Measurements from ENCODE around the gene STK38. TPM values are rescaled to one million over a fixed set of nuclear protein-coding genes. Genes with fewer than 3 reads are reported as not detected.
A peak's percentile ranks its signal among the peaks of the same experiment; 100 is the strongest.

The STK38 gene
- total and polyA plus RNA-seq, 2 donors (not counting 1 experiment from before 2014, with no cell fraction given) = 26.1 to 67.4 TPM

GRCh38 chr6:36571122-36572043 lies 24.1 kb upstream of the STK38 start:
- Histone ChIP-seq H3K36me3 (replicated peaks in 1 of 2; ENCODE audit: control extremely low read depth in 1 of 2, control insufficient read depth in 1 of 2, extremely low read depth in 1 of 2, insufficient read depth in 2 of 2, low read length in 1 of 2) (no peaks in the 10 kb centered on the region), H3K4me1 (ENCODE audit: control insufficient read depth in 2 of 2, insufficient read depth in 2 of 2, low read length in 2 of 2) (peaks cover 3 to 6% of the 10 kb centered on the region in 2 donors), H4K20me1 (ENCODE audit: control insufficient read depth, insufficient read depth, low read length, poor library complexity, severe bottlenecking) (no peaks in the 10 kb centered on the region), H3K4me2 (replicated peaks; ENCODE audit: low read depth, low read length, poor library complexity, severe bottlenecking) (no peak overlapping the region), H2AFZ (ENCODE audit: insufficient read depth, low read depth, low read length, poor library complexity, severe bottlenecking) (no peak overlapping the region), H3K9me3 (ENCODE audit: control extremely low read depth in 1 of 3, control insufficient read depth in 2 of 3, insufficient read depth in 1 of 3, low read length in 2 of 3) (peaks cover 0 to 7% (median 0%) of the 10 kb centered on the region in 3 donors), H3K4me3 (ENCODE audit: control extremely low read depth in 1 of 5, extremely low read depth in 1 of 5, insufficient read depth in 1 of 5, low read depth in 2 of 5, low read length in 4 of 5) (no peak overlapping the region), H3K79me2 (ENCODE audit: control insufficient read depth, insufficient read depth, low read length) (no peaks in the 10 kb centered on the region), H3K9ac (ENCODE audit: low read length) (no peak overlapping the region), H3K27me3 (replicated peaks in 1 of 4; ENCODE audit: control extremely low read depth in 1 of 4, control insufficient read depth in 3 of 4, insufficient read depth in 4 of 4, low read length in 3 of 4) (no peaks in the 10 kb centered on the region), H3K27ac (ENCODE audit: low read length in 2 of 2) (no peak overlapping the region)
- no peaks in the 10 kb centered on the region for H3K27me3 Mint-ChIP-seq
- POLR2A ChIA-PET = no interaction called here
- intact Hi-C loops (cut with micrococcal nuclease) = no loop called here
- CTCF ChIA-PET = interaction anchor here (0.5 to 1.4 kb wide), 2 partner anchors 164 to 188 kb away, joined by 3 to 4 read pairs; no protein-coding TSS in a partner anchor
- no peak overlapping the region for H3K27ac Mint-ChIP-seq
- TF ChIP-seq EZH2 (IDR thresholded peaks at IDR 0.05; ENCODE audit: borderline replicate concordance, insufficient read depth, low read depth, low read length, poor library complexity, severe bottlenecking) (no peak), CTCF (IDR thresholded peaks at IDR 0.05) (no peak)
- 86% methylated on average over 1 of the region's 4 CpGs for WGBS (ENCODE audit: insufficient coverage)
- DNase-seq = no peak
- ATAC-seq (ENCODE audit: low read depth) = no peak
- no peak overlapping the region for H3K4me3 Mint-ChIP-seq
- peaks cover 4% of the 10 kb centered on the region for H3K4me1 Mint-ChIP-seq
- H3K9me3 Mint-ChIP-seq (ENCODE audit: insufficient read depth) = no peaks in the 10 kb centered on the region

GRCh38 chr6:36570264-36570663 lies 23.0 kb upstream of the STK38 start:
- ChIA-PET POLR2A (interaction anchor here (0.7 to 1.1 kb wide), 3 partner anchors 29 to 112 kb away, joined by 3 to 6 read pairs (median 3); no protein-coding TSS in a partner anchor), CTCF (interaction anchor here (0.5 kb wide), 1 partner anchor 163 kb away, joined by 4 read pairs; no protein-coding TSS in a partner anchor)
- no peak overlapping the region for H3K4me3 ChIP-seq (ENCODE audit: control extremely low read depth in 1 of 5, extremely low read depth in 1 of 5, insufficient read depth in 1 of 5, low read depth in 2 of 5, low read length in 4 of 5)
- Mint-ChIP-seq H3K27ac (no peak overlapping the region), H3K27me3 (no peaks in the 10 kb centered on the region), H3K4me1 (peaks cover 4% of the 10 kb centered on the region), H3K4me3 (no peak overlapping the region), H3K9me3 (ENCODE audit: insufficient read depth) (no peaks in the 10 kb centered on the region)
- peaks cover 3 to 6% of the 10 kb centered on the region in 2 donors for H3K4me1 ChIP-seq (ENCODE audit: control insufficient read depth in 2 of 2, insufficient read depth in 2 of 2, low read length in 2 of 2)
- no peak overlapping the region for H3K4me2 ChIP-seq (replicated peaks; ENCODE audit: low read depth, low read length, poor library complexity, severe bottlenecking)
- no peak overlapping the region for H2AFZ ChIP-seq (ENCODE audit: insufficient read depth, low read depth, low read length, poor library complexity, severe bottlenecking)
- peak; percentile 53 for ATAC-seq (ENCODE audit: low read depth)
- TF ChIP-seq EZH2 (IDR thresholded peaks at IDR 0.05; ENCODE audit: borderline replicate concordance, insufficient read depth, low read depth, low read length, poor library complexity, severe bottlenecking) (no peak), CTCF (IDR thresholded peaks at IDR 0.05) (no peak)
- DNase-seq = peak; percentile 32
- peaks cover 0 to 7% (median 0%) of the 10 kb centered on the region in 3 donors for H3K9me3 ChIP-seq (ENCODE audit: control extremely low read depth in 1 of 3, control insufficient read depth in 2 of 3, insufficient read depth in 1 of 3, low read length in 2 of 3)
- H3K9ac ChIP-seq (ENCODE audit: low read length) = no peak overlapping the region
- no CpG with 5 or more reads among the region's 2 CpGs for WGBS (ENCODE audit: insufficient coverage)
- H3K27ac ChIP-seq (ENCODE audit: low read length in 2 of 2) = no peak overlapping the region
- intact Hi-C loops (cut with micrococcal nuclease) = no loop called here
- H3K79me2 ChIP-seq (ENCODE audit: control insufficient read depth, insufficient read depth, low read length) = no peaks in the 10 kb centered on the region
- no peaks in the 10 kb centered on the region for H3K27me3 ChIP-seq (replicated peaks in 1 of 4; ENCODE audit: control extremely low read depth in 1 of 4, control insufficient read depth in 3 of 4, insufficient read depth in 4 of 4, low read length in 3 of 4)
- no peaks in the 10 kb centered on the region for H4K20me1 ChIP-seq (ENCODE audit: control insufficient read depth, insufficient read depth, low read length, poor library complexity, severe bottlenecking)
- no peaks in the 10 kb centered on the region for H3K36me3 ChIP-seq (replicated peaks in 1 of 2; ENCODE audit: control extremely low read depth in 1 of 2, control insufficient read depth in 1 of 2, extremely low read depth in 1 of 2, insufficient read depth in 2 of 2, low read length in 1 of 2)

Measured in B cell (primary cell).